Upper lobe of right lung (tissue), 1 donor: ENCODE results near the gene SYPL1. TPM values are rescaled to one million over a fixed set of nuclear protein-coding genes. Genes with fewer than 3 reads are reported as not detected.
"Not testable (repeated sequence)": the region's sequence is repeated elsewhere in the genome, so short reads cannot be mapped to it uniquely, and the experiment has no call there.

Experiments
- ATAC-seq: fragments of 200-7000 bp; cut with Tn5 transposase; one replicate; pipeline ENCODE4 v1.9.1; 2020; ENCODE audit warnings: mild to moderate bottlenecking, moderate library complexity
- DNase-seq: peaks from one replicate; pipeline ENCODE4 v3.0.0-alpha.2; 2020
- H3K27ac ChIP-seq: fragments of 200-600 bp; one replicate; pipeline ENCODE4 v1.8.0; 2022
- H3K27me3 ChIP-seq: fragments of 200-600 bp; one replicate; pipeline ENCODE4 v1.8.0; 2022; ENCODE audit warnings: mild to moderate bottlenecking
- H3K36me3 ChIP-seq: fragments of 200-600 bp; one replicate; pipeline ENCODE4 v1.8.0; 2022
- H3K4me1 ChIP-seq: fragments of 200-600 bp; one replicate; pipeline ENCODE4 v1.8.0; 2022
- H3K4me3 ChIP-seq: fragments of 200-600 bp; one replicate; pipeline ENCODE4 v1.8.0; 2022; ENCODE audit warnings: mild to moderate bottlenecking
- H3K9me3 ChIP-seq: fragments of 200-600 bp; one replicate; pipeline ENCODE4 v1.8.0; 2022
- CTCF ChIP-seq: fragments of 200-600 bp; IDR thresholded peaks from one replicate; pipeline ENCODE4 v1.8.0; 2022; ENCODE audit warnings: antibody characterized with exemption
- intact Hi-C: fragments of 100-400 bp; cut with DNase I; formaldehyde crosslinking; loops from one replicate; pipeline ENCODE4 v1.11.0; 2022
- total RNA-seq: library from RNA; stranded (reverse); fragmentation: NEBNext Ultra II Directional; extraction: Animal tissue kit (Norgen Biotek cat#: 25700); gene quantifications from one replicate; pipeline ENCODE4 v1.2.1, GENCODE V29; 2021
- donor health status: DM: no; HTN: yes; CAD: no; lungs with severe emphysema.

The SYPL1 gene
- total RNA-seq, 1 donor from 2014 or later, result 92.4 TPM

- TF ChIP-seq CTCF, result no peak
- intact Hi-C loops, result no loop called here
- H3K9me3 ChIP-seq, result no peaks in the 10 kb centered on the region
- no peaks in the 10 kb centered on the region for H3K36me3 ChIP-seq
- no peak for DNase-seq
- H3K4me1 ChIP-seq, result peaks cover 6% of the 10 kb centered on the region
- H3K27me3 ChIP-seq, result no peaks in the 10 kb centered on the region
- no peak for ATAC-seq
- no peak overlapping the region for H3K4me3 ChIP-seq
- H3K27ac ChIP-seq, result no peak overlapping the region
These were observed 31.7 kb upstream of the SYPL1 start for GRCh38 chr7:106143711-106144337.

GRCh38 chr7:106142136-106142535 is 30.0 kb upstream of the SYPL1 start:
- Histone ChIP-seq H3K36me3 (no peaks in the 10 kb centered on the region), H3K4me1 (peaks cover 6% of the 10 kb centered on the region), H3K27me3 (no peaks in the 10 kb centered on the region), H3K27ac (no peak overlapping the region), H3K9me3 (no peaks in the 10 kb centered on the region), H3K4me3 (no peak overlapping the region)
- DNase-seq (no peak), ATAC-seq (no peak)
- no peak for TF ChIP-seq CTCF
- intact Hi-C loops, result no loop called here

- no peaks in the 10 kb centered on the region for H3K9me3 ChIP-seq
- intact Hi-C loops, result no loop called here
- H3K27ac ChIP-seq, result no peak overlapping the region
- H3K27me3 ChIP-seq, result no peaks in the 10 kb centered on the region
- no peak for ATAC-seq
- H3K4me3 ChIP-seq, result no peak overlapping the region
- peaks cover 6% of the 10 kb centered on the region for H3K4me1 ChIP-seq
- DNase-seq, result no peak
- no peak for TF ChIP-seq CTCF
- H3K36me3 ChIP-seq, result no peaks in the 10 kb centered on the region
These were observed 28.5 kb upstream of the SYPL1 start for GRCh38 chr7:106140406-106141173.

GRCh38 chr7:106139265-106140251 is 27.4 kb upstream of the SYPL1 start:
- Histone ChIP-seq H3K4me3 (no peak overlapping the region), H3K27me3 (no peaks in the 10 kb centered on the region), H3K36me3 (no peaks in the 10 kb centered on the region), H3K4me1 (peaks cover 6% of the 10 kb centered on the region), H3K9me3 (no peaks in the 10 kb centered on the region), H3K27ac (no peak overlapping the region)
- DNase-seq (no peak), ATAC-seq (peak; percentile 54)
- intact Hi-C loops, result no loop called here
- no peak for TF ChIP-seq CTCF

GRCh38 chr7:106138776-106139175 is 26.7 kb upstream of the SYPL1 start:
- no peak for TF ChIP-seq CTCF
- Histone ChIP-seq H3K27ac (no peak overlapping the region), H3K4me3 (no peak overlapping the region)

GRCh38 chr7:106138181-106138580 is 26.1 kb upstream of the SYPL1 start:
- H3K27ac ChIP-seq, H3K4me3 ChIP-seq, H3K4me1 ChIP-seq, H3K9me3 ChIP-seq, H3K36me3 ChIP-seq, DNase-seq, intact Hi-C loops, ATAC-seq, H3K27me3 ChIP-seq: not testable (repeated sequence)

More at GRCh38 chr7:106138776-106139175, 26.7 kb upstream of the SYPL1 start:
- Histone ChIP-seq H3K27me3 (no peaks in the 10 kb centered on the region), H3K4me1 (peaks cover 6% of the 10 kb centered on the region), H3K9me3 (no peaks in the 10 kb centered on the region), H3K36me3 (no peaks in the 10 kb centered on the region)
- no peak for ATAC-seq
- intact Hi-C loops, result no loop called here
- no peak for DNase-seq
